Sigmoid colon (tissue), 7 donors: Measurements from ENCODE around the gene C1orf174. TPM values are rescaled to one million over a fixed set of nuclear protein-coding genes. Genes with fewer than 3 reads are reported as not detected.

Experiments
- DNase-seq: peaks from one replicate; pipeline ENCODE4 v3.0.0-alpha.2; 2019
- H3K27ac ChIP-seq, 4 donors: fragments of 200-600 bp; sonication (generic); one replicate each; pipeline ENCODE4 v1.5.1; 2016 to 2019; ENCODE audit warnings: mild to moderate bottlenecking in 1 of 4
- H3K27me3 ChIP-seq, 3 donors: fragments of 200-600 bp; sonication (generic); one replicate each; pipeline ENCODE4 v1.5.1; 2019; ENCODE audit warnings: mild to moderate bottlenecking in 1 of 3
- H3K36me3 ChIP-seq, 4 donors: fragments of 200-600 bp; sonication (generic); one replicate each; pipeline ENCODE4 v1.5.1; 2016 to 2019
- H3K4me1 ChIP-seq, 4 donors: fragments of 200-600 bp; sonication (generic); one replicate each; pipeline ENCODE4 v1.5.1; 2017 to 2019
- H3K4me3 ChIP-seq, 4 donors: fragments of 200-600 bp; sonication (generic); one replicate each; pipeline ENCODE4 v1.5.1; 2017 to 2019; ENCODE audit warnings: mild to moderate bottlenecking in 2 of 4, moderate library complexity in 1 of 4
- H3K9me3 ChIP-seq, 4 donors: fragments of 200-600 bp in 3 of 4; sonication (generic) in 3 of 4; one replicate each; pipeline versions ENCODE4 v1.5.1 to v1.6.1; 2013 to 2019
- CTCF ChIP-seq, 4 experiments: fragments of 450-650 bp in 3 of 4; fragments of 200-600 bp in 1 of 4; IDR thresholded peaks; one replicate each; pipeline ENCODE4 v1.5.1; 2016 to 2019; ENCODE audit warnings: antibody characterized with exemption in 4 of 4, mild to moderate bottlenecking in 3 of 4, moderate library complexity in 2 of 4
- EP300 ChIP-seq, 4 donors: sonication (generic); formaldehyde crosslinking; IDR thresholded peaks; one replicate each; pipeline ENCODE4 v1.6.1; 2017; ENCODE audit warnings: antibody characterized with exemption in 4 of 4
- POLR2A ChIP-seq, 2 donors: fragments of 450-650 bp; IDR thresholded peaks; one replicate each; pipeline ENCODE4 v1.6.1; 2016; ENCODE audit warnings: antibody characterized with exemption in 2 of 2, mild to moderate bottlenecking in 2 of 2, moderate library complexity in 2 of 2
- POLR2AphosphoS5 ChIP-seq, 4 donors: sonication (generic); formaldehyde crosslinking; IDR thresholded peaks; one replicate each; pipeline ENCODE4 v1.6.1; 2017; ENCODE audit warnings: antibody characterized with exemption in 4 of 4
- WGBS, 2 donors: extraction: QIAGEN DNeasy Blood & Tissue Kit; methylation state at CpG; one replicate each; pipeline ENCODE4 v1.1.7; 2013; 5-methylcytosine and 5-hydroxymethylcytosine counted together
- intact Hi-C: fragments of 100-400 bp; cut with DNase I; formaldehyde crosslinking; loops from one replicate; pipeline ENCODE4 v1.15.1; 2023
- polyA plus RNA-seq, 3 donors: library from polyadenylated mRNA; stranded (reverse); fragments of 200-250 nt; gene quantifications; one replicate each; pipeline ENCODE4 v1.2.3, GENCODE V29; 2013
- total RNA-seq, 4 donors: library from RNA; depleted of rRNA; stranded (reverse); fragments of >200 nt; gene quantifications; one replicate each; pipeline ENCODE4 v1.1.0, GENCODE V29; 2016
- donor health status: healthy with polysubstance abuse.
- donor health status: Bipolar disorder and iron deficiency.
- donor health status: healthy.

Gene C1orf174
- total and polyA plus RNA-seq, 7 donors: 10.8 to 33.0 (median 23.4) TPM

GRCh38 chr1:3883194-3883925 is 16.7 kb downstream of the C1orf174 start:
- H3K4me3 ChIP-seq: no peak overlapping the region
- peaks cover 4 to 82% (median 24%) of the 10 kb centered on the region in 4 donors for H3K36me3 ChIP-seq
- no peaks in the 10 kb centered on the region for H3K4me1 ChIP-seq
- WGBS, 2 donors: 96% methylated on average over 18 of the region's 18 CpGs
- no peak overlapping the region for H3K27ac ChIP-seq
- DNase-seq: no peak
- intact Hi-C loops: no loop called here
- no peak for TF ChIP-seq EP300 (IDR thresholded peaks at IDR 0.05)
- TF ChIP-seq POLR2A (IDR thresholded peaks at IDR 0.05): no peak
- no peak for TF ChIP-seq CTCF (IDR thresholded peaks at IDR 0.05)
- no peak for TF ChIP-seq POLR2AphosphoS5 (IDR thresholded peaks at IDR 0.05)
- peaks cover 0 to 11% (median 2%) of the 10 kb centered on the region in 4 donors for H3K9me3 ChIP-seq
- H3K27me3 ChIP-seq: no peaks in the 10 kb centered on the region

- Histone ChIP-seq H3K9me3 (peaks cover 0 to 11% (median 2%) of the 10 kb centered on the region in 4 donors), H3K4me1 (no peaks in the 10 kb centered on the region), H3K36me3 (peaks cover 4 to 80% (median 18%) of the 10 kb centered on the region in 4 donors), H3K27ac (no peak overlapping the region), H3K27me3 (no peaks in the 10 kb centered on the region), H3K4me3 (no peak overlapping the region)
- TF ChIP-seq POLR2AphosphoS5 (IDR thresholded peaks at IDR 0.05): no peak
- TF ChIP-seq CTCF (IDR thresholded peaks at IDR 0.05): no peak
- no peak for TF ChIP-seq EP300 (IDR thresholded peaks at IDR 0.05)
- TF ChIP-seq POLR2A (IDR thresholded peaks at IDR 0.05): no peak
- WGBS, 2 donors: 84 to 91% methylated on average over 5 of the region's 5 CpGs
- intact Hi-C loops: no loop called here
- DNase-seq: no peak
Observed at GRCh38 chr1:3881193-3881480, 18.9 kb downstream of the C1orf174 start.

- no peak for DNase-seq
- Histone ChIP-seq H3K27me3 (no peaks in the 10 kb centered on the region), H3K4me1 (no peaks in the 10 kb centered on the region), H3K9me3 (peaks cover 0 to 11% (median 2%) of the 10 kb centered on the region in 4 donors), H3K27ac (no peak overlapping the region), H3K4me3 (no peak overlapping the region), H3K36me3 (peaks cover 3 to 80% (median 15%) of the 10 kb centered on the region in 4 donors)
- TF ChIP-seq POLR2AphosphoS5 (IDR thresholded peaks at IDR 0.05) (no peak), POLR2A (IDR thresholded peaks at IDR 0.05) (no peak), EP300 (IDR thresholded peaks at IDR 0.05) (no peak), CTCF (IDR thresholded peaks at IDR 0.05) (no peak)
- intact Hi-C loops: no loop called here
- 88 to 94% methylated on average over 20 of the region's 20 CpGs for WGBS, 2 donors
Observed at GRCh38 chr1:3880429-3881192, 19.5 kb downstream of the C1orf174 start.

GRCh38 chr1:3879787-3880428 is 20.2 kb downstream of the C1orf174 start:
- peaks cover 0 to 11% (median 2%) of the 10 kb centered on the region in 4 donors for H3K9me3 ChIP-seq
- H3K4me3 ChIP-seq: no peak overlapping the region
- TF ChIP-seq CTCF (IDR thresholded peaks at IDR 0.05) (no peak), POLR2A (IDR thresholded peaks at IDR 0.05) (no peak), EP300 (IDR thresholded peaks at IDR 0.05) (no peak), POLR2AphosphoS5 (IDR thresholded peaks at IDR 0.05) (no peak)
- intact Hi-C loops: no loop called here
- DNase-seq: no peak
- H3K4me1 ChIP-seq: no peaks in the 10 kb centered on the region
- whole genome bisulfite sequencing, 2 donors: 84 to 86% methylated on average over 9 of the region's 9 CpGs
- no peak overlapping the region for H3K27ac ChIP-seq
- no peaks in the 10 kb centered on the region for H3K27me3 ChIP-seq
- peaks cover 0 to 80% (median 15%) of the 10 kb centered on the region in 4 donors for H3K36me3 ChIP-seq
